ENCODE data around the gene NUMB.

- TF ChIP-seq POLR2A (IDR thresholded peaks at IDR 0.05): no peak
- no peak for TF ChIP-seq CTCF (IDR thresholded peaks at IDR 0.05)
- TF ChIP-seq POLR2AphosphoS5 (IDR thresholded peaks at IDR 0.05): no peak
These were observed 31.3 kb upstream of the NUMB start for GRCh38 chr14:73489481-73490175.
